GM21526 (cell line): ENCODE measurements around the gene IQGAP3.

ENCODE experiments used
- ATAC-seq: cut with Tn5 transposase; IDR thresholded peaks from one replicate; pipeline ENCODE4 v1.9.1; 2021; ENCODE audit warnings: moderate library complexity; ENCODE audit not compliant: unreplicated experiment, low FRiP score

IQGAP3 gene

GRCh38 chr1:156547982-156548381 lies 24.4 kb downstream of the IQGAP3 start:
- ATAC-seq, result no peak

- ATAC-seq, result no peak
These were observed 24.9 kb downstream of the IQGAP3 start for GRCh38 chr1:156547434-156547833.

GRCh38 chr1:156546267-156546666 lies 26.1 kb downstream of the IQGAP3 start:
- ATAC-seq, result no peak

- ATAC-seq, result no peak
These were observed 27.7 kb downstream of the IQGAP3 start for GRCh38 chr1:156544592-156545102.

- ATAC-seq, result no peak
These were observed 29.3 kb downstream of the IQGAP3 start for GRCh38 chr1:156543066-156543465.

- no peak for ATAC-seq
These were observed 31.4 kb downstream of the IQGAP3 start for GRCh38 chr1:156540955-156541354.

GRCh38 chr1:156539818-156540355 lies 32.5 kb downstream of the IQGAP3 start:
- no peak for ATAC-seq

GRCh38 chr1:156538711-156539440 lies 33.5 kb downstream of the IQGAP3 start:
- ATAC-seq, result no peak

- no peak for ATAC-seq
These were observed 35.3 kb downstream of the IQGAP3 start for GRCh38 chr1:156537027-156537426.

GRCh38 chr1:156534424-156535060 lies 37.8 kb downstream of the IQGAP3 start:
- no peak for ATAC-seq

- ATAC-seq, result no peak
These were observed 38.7 kb downstream of the IQGAP3 start for GRCh38 chr1:156533568-156534220.

- ATAC-seq, result no peak
These were observed 40.0 kb downstream of the IQGAP3 start for GRCh38 chr1:156532374-156532773.

GRCh38 chr1:156530006-156530405 lies 42.4 kb downstream of the IQGAP3 start:
- no peak for ATAC-seq

GRCh38 chr1:156528875-156529425 lies 43.4 kb downstream of the IQGAP3 start:
- ATAC-seq, result no peak

GRCh38 chr1:156528231-156528630 lies 44.1 kb downstream of the IQGAP3 start:
- no peak for ATAC-seq

- ATAC-seq, result no peak
These were observed 44.8 kb downstream of the IQGAP3 start for GRCh38 chr1:156527584-156527983.

- no peak for ATAC-seq
These were observed 46.4 kb downstream of the IQGAP3 start for GRCh38 chr1:156525856-156526489.

- ATAC-seq, result no peak
These were observed 47.3 kb downstream of the IQGAP3 start for GRCh38 chr1:156525071-156525501.

- ATAC-seq, result no peak
These were observed 47.9 kb downstream of the IQGAP3 start for GRCh38 chr1:156524481-156524869.

GRCh38 chr1:156523801-156524480 lies 48.4 kb downstream of the IQGAP3 start:
- ATAC-seq, result no peak
